GM21529 (cell line): Measurements from ENCODE around the gene TLR8.

Experiments
- ATAC-seq: cut with Tn5 transposase; IDR thresholded peaks from one replicate; pipeline ENCODE4 v1.9.1; 2021; ENCODE audit not compliant: unreplicated experiment

The TLR8 gene

GRCh38 chrX:12945494-12945893 is 39.1 kb downstream of the TLR8 start:
- ATAC-seq = no peak

- no peak for ATAC-seq
Measured at GRCh38 chrX:12946406-12946805, 40.0 kb downstream of the TLR8 start.

- ATAC-seq = no peak
Measured at GRCh38 chrX:12946838-12947544, 40.6 kb downstream of the TLR8 start.

- no peak for ATAC-seq
Measured at GRCh38 chrX:12947545-12948235, 41.3 kb downstream of the TLR8 start.

- ATAC-seq = no peak
Measured at GRCh38 chrX:12948495-12948894, 42.1 kb downstream of the TLR8 start.

GRCh38 chrX:12949205-12949926 is 42.9 kb downstream of the TLR8 start:
- no peak for ATAC-seq

- peak; percentile 60 for ATAC-seq
Measured at GRCh38 chrX:12949927-12950656, 43.7 kb downstream of the TLR8 start.

- ATAC-seq = peak; percentile 56
Measured at GRCh38 chrX:12950851-12951594, 44.6 kb downstream of the TLR8 start.

- no peak for ATAC-seq
Measured at GRCh38 chrX:12951595-12951975, 45.2 kb downstream of the TLR8 start.

GRCh38 chrX:12953420-12953819 is 47.0 kb downstream of the TLR8 start:
- no peak for ATAC-seq

- no peak for ATAC-seq
Measured at GRCh38 chrX:12954376-12954775, 48.0 kb downstream of the TLR8 start.

- no peak for ATAC-seq
Measured at GRCh38 chrX:12954981-12955380, 48.6 kb downstream of the TLR8 start.

GRCh38 chrX:12955882-12956703 is 49.7 kb downstream of the TLR8 start:
- peak; percentile 53 for ATAC-seq

GRCh38 chrX:12956704-12957534 is 50.5 kb downstream of the TLR8 start:
- peak; percentile 81 for ATAC-seq

GRCh38 chrX:12958059-12958458 is 51.6 kb downstream of the TLR8 start:
- ATAC-seq = no peak

GRCh38 chrX:12958461-12958860 is 52.0 kb downstream of the TLR8 start:
- ATAC-seq = no peak

- no peak for ATAC-seq
Measured at GRCh38 chrX:12961196-12961718, 54.8 kb downstream of the TLR8 start.

- no peak for ATAC-seq
Measured at GRCh38 chrX:12962041-12962504, 55.7 kb downstream of the TLR8 start.
